ENCODE measurements around the gene ADNP2.

ADNP2 gene

GRCh38 chr18:80171054-80171872 is 62.2 kb downstream of the ADNP2 start:
- DNase-seq: peak; percentile 86

- DNase-seq: peak; percentile 62
These were observed 63.0 kb downstream of the ADNP2 start for GRCh38 chr18:80172056-80172455.

- no peak for DNase-seq
These were observed 64.0 kb downstream of the ADNP2 start for GRCh38 chr18:80173060-80173459.

- no peak for DNase-seq
These were observed 66.6 kb downstream of the ADNP2 start for GRCh38 chr18:80175451-80176204.

GRCh38 chr18:80176334-80177073 is 67.4 kb downstream of the ADNP2 start:
- peak; percentile 66 for DNase-seq

GRCh38 chr18:80177128-80177527 is 68.1 kb downstream of the ADNP2 start:
- DNase-seq: no peak

GRCh38 chr18:80178935-80179818 is 70.1 kb downstream of the ADNP2 start:
- DNase-seq: no peak

- no peak for DNase-seq
These were observed 70.9 kb downstream of the ADNP2 start for GRCh38 chr18:80179857-80180558.

GRCh38 chr18:80180778-80181564 is 71.9 kb downstream of the ADNP2 start:
- DNase-seq: no peak

- DNase-seq: no peak
These were observed 72.8 kb downstream of the ADNP2 start for GRCh38 chr18:80181642-80182461.

GRCh38 chr18:80182855-80183254 is 73.8 kb downstream of the ADNP2 start:
- DNase-seq: no peak

GRCh38 chr18:80183273-80184050 is 74.4 kb downstream of the ADNP2 start:
- DNase-seq: no peak

- DNase-seq: no peak
These were observed 75.2 kb downstream of the ADNP2 start for GRCh38 chr18:80184243-80184772.

- DNase-seq: no peak
These were observed 76.5 kb downstream of the ADNP2 start for GRCh38 chr18:80185545-80185944.

GRCh38 chr18:80187956-80188642 is 79.0 kb downstream of the ADNP2 start:
- DNase-seq: no peak

- no peak for DNase-seq
These were observed 79.8 kb downstream of the ADNP2 start for GRCh38 chr18:80188643-80189530.

GRCh38 chr18:80189531-80189865 is 80.4 kb downstream of the ADNP2 start:
- no peak for DNase-seq
